Amygdala (tissue), 56 donors: ENCODE results near the gene MSH4.
"Not testable (repeated sequence)": the region's sequence is repeated elsewhere in the genome, so short reads cannot be mapped to it uniquely, and the experiment has no call there.

ENCODE experiments used
- DNase-seq, 56 donors: peaks; one replicate each; lab custom pipeline; 2025; lab: John Stamatoyannopoulos, UW

The MSH4 gene

GRCh38 chr1:75796376-75797272, at the start of gene MSH4:
Gene MSH4, plus strand, starts transcription at chr1:75796882. Its CDS starts 104 bp downstream, at chr1:75796986.
- DNase-seq, result peak in 2 of 56 donors; percentile 4 to 11

DNA sequence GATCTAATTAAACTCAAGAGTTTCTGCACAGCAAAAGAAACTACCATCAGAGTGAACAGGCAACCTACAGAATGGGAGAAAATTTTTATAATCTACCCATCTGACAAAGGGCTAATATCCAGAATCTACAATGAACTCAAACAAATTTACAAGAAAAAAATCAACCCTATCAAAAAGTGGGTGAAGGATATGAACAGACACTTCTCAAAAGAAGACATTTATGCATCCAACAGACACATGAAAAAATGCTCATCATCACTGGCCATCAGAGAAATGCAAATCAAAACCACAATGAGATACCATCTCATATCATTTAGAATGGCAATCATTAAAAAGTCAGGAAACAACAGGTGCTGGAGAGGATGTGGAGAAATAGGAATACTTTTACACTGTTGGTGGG, 39.5 kb upstream of the MSH4 start:
- not testable (repeated sequence) for DNase-seq

DNA sequence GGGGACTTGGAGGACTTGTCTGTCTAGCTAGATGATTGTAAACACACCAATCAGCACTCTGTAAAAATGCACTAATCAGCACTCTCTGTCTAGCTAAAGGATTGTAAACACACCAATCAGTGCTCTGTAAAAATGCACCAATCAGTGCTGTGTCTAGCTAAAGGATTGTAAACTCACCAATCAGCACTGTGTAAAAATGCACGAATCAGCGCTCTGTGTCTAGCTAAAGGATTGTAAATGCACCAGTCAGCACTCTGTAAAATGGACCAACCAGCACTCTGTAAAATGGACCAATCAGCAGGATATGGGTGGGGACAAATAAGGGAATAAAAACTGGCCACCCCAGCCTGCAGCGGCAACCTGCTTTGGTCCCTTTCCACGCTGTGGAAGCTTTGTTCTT, 38.1 kb upstream of the MSH4 start:
- not testable (repeated sequence) for DNase-seq

GRCh38 chr1:75764057-75764655, 32.5 kb upstream of the MSH4 start:
- DNase-seq, result no peak

DNA sequence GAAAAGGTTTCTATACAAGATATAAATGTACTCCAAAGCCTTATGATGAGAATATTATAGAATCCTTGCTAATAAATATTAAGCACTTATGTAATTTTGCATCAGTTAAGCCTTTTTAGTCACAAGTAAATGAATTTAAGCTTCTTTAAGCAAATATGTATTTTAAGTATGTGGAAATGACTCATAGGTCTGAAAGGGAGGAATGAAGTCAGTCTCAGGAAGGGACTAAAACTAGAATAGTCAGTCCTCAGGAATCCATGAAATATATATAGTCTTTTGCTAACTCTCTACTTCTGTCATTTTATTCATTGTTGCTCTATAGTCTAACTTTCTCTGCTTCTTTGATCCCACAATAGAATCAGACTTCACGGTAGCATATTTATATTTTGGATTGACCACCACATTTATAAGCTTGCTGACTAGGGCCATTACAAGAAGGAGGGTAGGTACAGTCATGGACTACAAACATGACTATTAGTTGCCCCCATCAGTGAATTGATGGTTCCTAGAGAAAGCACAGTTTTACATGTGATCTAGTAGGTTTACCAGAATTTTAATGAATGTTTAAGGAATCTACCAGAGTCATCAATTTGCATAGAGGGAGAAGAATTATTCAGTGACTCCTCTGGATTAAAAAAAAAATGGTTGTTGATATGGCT, 30.9 kb upstream of the MSH4 start:
- DNase-seq, result no peak

- no peak for DNase-seq
Measured at GRCh38 chr1:75768016-75768415, 28.7 kb upstream of the MSH4 start.

DNA sequence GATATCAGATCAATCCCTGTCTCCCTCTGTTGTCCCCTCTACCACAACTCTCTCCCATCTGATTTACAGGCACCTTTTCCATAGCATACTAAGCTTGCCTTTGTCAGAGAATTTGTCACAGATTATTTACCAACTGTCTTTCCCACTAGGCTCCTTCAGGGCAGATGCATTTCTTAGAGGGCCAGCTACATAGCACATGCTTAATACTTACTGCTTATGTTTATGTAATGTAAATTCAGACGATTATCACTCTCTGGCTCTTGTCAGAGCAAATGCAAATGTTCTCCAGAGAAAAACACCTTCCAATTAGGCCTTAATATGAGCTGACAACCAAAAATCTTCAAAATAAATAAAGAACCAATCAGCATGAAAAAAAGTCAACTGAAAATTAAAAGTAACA, 25.9 kb upstream of the MSH4 start:
- no peak for DNase-seq

GRCh38 chr1:75771978-75772377, 24.7 kb upstream of the MSH4 start:
- no peak for DNase-seq

DNA sequence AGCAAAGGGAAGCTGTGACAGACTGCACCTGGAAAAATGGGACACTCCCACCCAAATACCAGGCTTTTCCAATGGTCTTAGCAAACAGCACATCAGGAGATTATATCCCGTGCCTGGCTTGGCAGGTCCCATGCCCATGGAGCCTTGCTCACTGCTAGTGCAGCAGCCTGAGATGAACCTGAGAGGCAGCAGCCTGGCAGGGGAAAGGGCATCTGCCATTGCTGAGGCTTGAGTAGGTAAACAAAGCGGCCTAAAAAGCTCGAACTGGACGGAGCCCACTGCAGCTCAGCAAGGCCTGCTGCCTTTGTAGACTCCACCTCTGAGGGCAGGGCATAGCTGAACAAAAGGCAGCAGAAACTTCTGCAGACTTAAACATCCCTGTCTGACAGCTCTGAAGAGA, 18.9 kb upstream of the MSH4 start:
- DNase-seq, result not testable (repeated sequence)

DNA sequence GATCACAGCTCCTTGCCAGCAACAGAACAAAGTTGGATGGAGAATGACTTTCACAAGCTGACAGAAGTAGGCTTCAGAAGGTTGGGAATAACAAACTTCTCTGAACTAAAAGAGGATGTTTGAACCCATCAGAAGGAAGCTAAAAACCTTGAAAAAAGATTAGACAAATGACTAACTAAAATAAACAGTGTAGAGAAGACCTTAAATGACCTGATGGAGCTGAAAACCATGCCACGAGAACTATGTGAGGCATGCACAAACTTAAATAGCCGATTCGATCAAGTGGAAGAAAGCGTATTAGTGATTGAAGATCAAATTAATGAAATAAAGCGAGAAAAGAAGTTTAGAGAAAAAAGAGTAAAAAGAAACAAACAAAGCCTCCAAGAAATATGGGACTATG, 18.0 kb upstream of the MSH4 start:
- DNase-seq, result not testable (repeated sequence)

- DNase-seq, result not testable (repeated sequence)
Measured at GRCh38 chr1:75780183-75780582, 16.5 kb upstream of the MSH4 start.

DNA sequence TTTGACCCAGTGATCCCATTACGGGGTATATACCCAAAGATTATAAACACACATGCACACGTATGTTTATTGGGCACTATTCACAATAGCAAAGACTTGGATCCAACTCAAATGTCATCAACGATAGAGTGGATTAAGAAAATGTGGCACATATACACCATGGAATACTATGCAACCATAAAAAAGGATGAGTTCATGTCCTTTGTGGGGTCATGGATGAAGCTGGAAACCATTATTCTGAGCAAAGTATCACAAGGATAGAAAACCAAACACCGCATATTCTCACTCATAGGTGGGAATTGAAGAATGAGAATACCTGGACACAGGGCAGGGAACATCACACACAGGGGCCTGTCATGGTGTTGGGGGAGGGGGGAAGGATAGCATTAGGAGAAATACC, 12.8 kb upstream of the MSH4 start:
- not testable (repeated sequence) for DNase-seq

- DNase-seq, result peak in 1 of 56 donors; percentile 56
Measured at GRCh38 chr1:75785320-75785982, 11.2 kb upstream of the MSH4 start.

DNA sequence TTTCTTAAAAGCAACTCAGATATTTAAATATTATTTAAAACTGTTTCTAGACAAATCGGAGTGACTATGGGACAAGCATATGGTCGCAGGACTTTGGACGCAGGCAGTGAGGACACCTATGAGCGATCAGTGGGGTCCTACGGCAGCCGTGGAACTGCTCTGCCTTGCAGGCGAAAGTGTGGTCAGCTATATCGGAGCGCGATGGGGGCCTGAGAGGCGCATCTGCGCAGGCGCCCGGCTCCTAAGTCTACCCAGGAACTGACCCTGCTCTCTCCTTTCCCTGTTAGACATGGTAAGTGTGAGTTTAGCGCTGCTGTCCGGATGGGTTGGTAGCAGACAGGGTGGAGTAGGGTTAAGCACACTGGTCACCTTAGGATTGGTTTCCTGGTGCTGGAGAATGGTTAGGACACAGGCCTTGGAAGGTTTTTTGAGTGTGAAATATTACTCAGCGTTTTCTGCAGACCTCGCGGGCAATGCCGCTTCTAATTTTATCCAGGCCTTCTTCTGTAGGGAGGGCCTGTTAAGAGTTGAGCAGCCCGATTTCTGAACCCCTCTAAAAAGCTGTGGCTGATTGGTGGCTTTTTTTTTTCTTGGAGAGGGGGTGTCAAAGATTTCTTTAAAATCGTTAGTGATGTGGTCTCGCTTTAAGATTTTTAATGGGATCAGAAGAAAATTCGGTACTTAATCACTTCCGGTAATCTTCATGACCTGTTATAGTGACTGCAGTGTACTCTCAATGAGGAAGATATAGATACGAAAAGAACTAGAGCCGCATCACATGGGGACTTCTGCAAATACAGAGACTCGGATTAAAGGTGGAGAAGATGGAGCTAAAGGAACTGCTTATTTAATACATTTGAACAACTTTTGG, 10.5 kb upstream of the MSH4 start, which contains the start of gene RABGGTB:
RABGGTB (plus strand) TSS at position 274 of the 871 bp plus-strand sequence; CDS start at position 290, 16 bp downstream.
- peak; percentile 40 to 98 (median 90) for DNase-seq

DNA sequence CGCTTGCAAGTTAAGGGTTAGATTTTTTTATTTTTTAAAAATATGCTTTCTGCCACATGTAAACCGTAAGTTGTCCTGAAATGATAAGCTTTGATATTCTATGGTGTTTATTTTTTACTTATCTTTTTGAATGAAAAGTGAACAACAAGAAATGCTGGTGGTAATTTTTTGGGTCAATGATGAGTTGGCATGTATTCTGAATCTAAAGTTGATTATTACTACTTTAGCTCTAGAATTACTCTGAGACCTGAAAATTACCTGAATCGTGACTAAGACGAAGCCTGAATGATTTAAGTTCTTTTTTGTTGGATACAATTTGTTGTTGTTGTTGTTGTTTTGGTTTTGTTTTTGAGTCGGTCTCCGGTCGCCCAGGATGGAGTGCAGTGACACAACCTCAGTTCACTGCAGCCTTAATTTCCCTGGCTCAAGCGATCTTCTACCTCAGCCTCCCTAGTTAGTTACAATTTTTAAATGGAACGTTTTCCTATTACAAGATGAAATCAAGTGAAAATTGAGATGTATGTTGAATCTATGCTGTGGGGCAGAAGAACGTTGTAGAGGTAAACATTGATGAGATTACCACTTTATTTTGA, 9.7 kb upstream of the MSH4 start:
- DNase-seq, result no peak

DNA sequence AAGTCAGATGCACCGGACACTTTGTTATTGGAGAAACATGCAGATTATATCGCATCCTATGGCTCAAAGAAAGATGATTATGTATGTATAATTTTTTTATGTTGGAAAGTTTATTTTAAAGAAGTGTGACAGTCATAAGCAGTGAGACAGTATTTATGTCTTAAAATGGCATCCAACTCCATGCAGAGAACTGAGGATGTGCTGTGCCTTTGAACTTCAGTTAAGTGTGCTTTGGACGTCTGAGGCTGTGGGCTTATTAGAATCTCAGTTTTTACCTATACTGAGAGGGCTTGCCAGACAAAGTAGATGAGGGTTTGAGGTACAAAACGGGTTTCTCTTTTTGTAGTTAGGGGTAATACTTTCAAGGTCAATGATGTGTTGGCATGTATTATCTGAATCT, 9.2 kb upstream of the MSH4 start:
- no peak for DNase-seq

- no peak for DNase-seq
Measured at GRCh38 chr1:75789988-75790387, 6.7 kb upstream of the MSH4 start.

GRCh38 chr1:75791022-75791421, 5.7 kb upstream of the MSH4 start:
- no peak for DNase-seq

GRCh38 chr1:75792091-75792490, 4.6 kb upstream of the MSH4 start:
- no peak for DNase-seq
